ENCODE measurements around the gene ROBO2.

DNA sequence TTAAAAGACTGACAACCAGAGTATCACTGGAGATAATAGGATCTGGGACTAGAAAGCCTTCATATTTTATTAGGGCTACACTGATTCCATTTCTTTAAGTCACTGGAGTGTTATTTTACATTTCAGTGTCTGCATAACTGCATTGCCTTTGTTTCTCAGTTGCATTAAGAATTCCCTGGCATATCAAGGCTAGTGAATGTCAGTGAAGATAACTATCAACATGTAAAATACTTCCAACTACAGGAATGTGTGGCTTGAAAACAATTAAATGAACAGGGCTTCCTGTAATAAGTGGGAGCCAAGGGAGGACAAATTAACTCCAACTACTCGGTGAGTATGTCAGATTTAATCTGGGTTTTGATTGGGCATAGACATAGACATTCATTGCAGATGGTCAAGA lies 628.5 kb downstream of the ROBO2 start:
- TF ChIP-seq, protein P1, sequence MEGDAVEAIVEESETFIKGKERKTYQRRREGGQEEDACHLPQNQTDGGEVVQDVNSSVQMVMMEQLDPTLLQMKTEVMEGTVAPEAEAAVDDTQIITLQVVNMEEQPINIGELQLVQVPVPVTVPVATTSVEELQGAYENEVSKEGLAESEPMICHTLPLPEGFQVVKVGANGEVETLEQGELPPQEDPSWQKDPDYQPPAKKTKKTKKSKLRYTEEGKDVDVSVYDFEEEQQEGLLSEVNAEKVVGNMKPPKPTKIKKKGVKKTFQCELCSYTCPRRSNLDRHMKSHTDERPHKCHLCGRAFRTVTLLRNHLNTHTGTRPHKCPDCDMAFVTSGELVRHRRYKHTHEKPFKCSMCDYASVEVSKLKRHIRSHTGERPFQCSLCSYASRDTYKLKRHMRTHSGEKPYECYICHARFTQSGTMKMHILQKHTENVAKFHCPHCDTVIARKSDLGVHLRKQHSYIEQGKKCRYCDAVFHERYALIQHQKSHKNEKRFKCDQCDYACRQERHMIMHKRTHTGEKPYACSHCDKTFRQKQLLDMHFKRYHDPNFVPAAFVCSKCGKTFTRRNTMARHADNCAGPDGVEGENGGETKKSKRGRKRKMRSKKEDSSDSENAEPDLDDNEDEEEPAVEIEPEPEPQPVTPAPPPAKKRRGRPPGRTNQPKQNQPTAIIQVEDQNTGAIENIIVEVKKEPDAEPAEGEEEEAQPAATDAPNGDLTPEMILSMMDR (conservative IDR thresholded peaks at IDR 0.05; ENCODE audit: low read depth in 2 of 2) = no peak
- TF ChIP-seq REST (IDR thresholded peaks at IDR 0.05; ENCODE audit: unreplicated experiment) (no peak), POLR2AphosphoS5 (IDR thresholded peaks at IDR 0.05; ENCODE audit: low read depth) (no peak), EZH2 (IDR thresholded peaks at IDR 0.05; ENCODE audit: low read depth, unreplicated experiment) (no peak), EZH2phosphoT487 (IDR thresholded peaks at IDR 0.05; ENCODE audit: unreplicated experiment) (no peak), ZNF114 (CRISPR knock-in tag; IDR thresholded peaks at IDR 0.05) (no peak), CREB1 (CRISPR knock-in tag; IDR thresholded peaks at IDR 0.05; ENCODE audit: low read depth) (no peak)
- TF ChIP-seq, protein P2, sequence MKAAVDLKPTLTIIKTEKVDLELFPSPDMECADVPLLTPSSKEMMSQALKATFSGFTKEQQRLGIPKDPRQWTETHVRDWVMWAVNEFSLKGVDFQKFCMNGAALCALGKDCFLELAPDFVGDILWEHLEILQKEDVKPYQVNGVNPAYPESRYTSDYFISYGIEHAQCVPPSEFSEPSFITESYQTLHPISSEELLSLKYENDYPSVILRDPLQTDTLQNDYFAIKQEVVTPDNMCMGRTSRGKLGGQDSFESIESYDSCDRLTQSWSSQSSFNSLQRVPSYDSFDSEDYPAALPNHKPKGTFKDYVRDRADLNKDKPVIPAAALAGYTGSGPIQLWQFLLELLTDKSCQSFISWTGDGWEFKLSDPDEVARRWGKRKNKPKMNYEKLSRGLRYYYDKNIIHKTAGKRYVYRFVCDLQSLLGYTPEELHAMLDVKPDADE (IDR thresholded peaks at IDR 0.05) = no peak
